HG02840 (cell line): Measurements from ENCODE around the gene PRKCG.

Experiments used
- ATAC-seq: cut with Tn5 transposase; IDR thresholded peaks from one replicate; pipeline ENCODE4 v1.9.1; 2021; ENCODE audit warnings: mild to moderate bottlenecking, moderate library complexity, moderate number of reproducible peaks; ENCODE audit not compliant: unreplicated experiment, low FRiP score

PRKCG gene

GRCh38 chr19:53896682-53897081 is 14.7 kb downstream of the PRKCG start:
- ATAC-seq = no peak

GRCh38 chr19:53897459-53897858 is 15.5 kb downstream of the PRKCG start:
- ATAC-seq = no peak

DNA sequence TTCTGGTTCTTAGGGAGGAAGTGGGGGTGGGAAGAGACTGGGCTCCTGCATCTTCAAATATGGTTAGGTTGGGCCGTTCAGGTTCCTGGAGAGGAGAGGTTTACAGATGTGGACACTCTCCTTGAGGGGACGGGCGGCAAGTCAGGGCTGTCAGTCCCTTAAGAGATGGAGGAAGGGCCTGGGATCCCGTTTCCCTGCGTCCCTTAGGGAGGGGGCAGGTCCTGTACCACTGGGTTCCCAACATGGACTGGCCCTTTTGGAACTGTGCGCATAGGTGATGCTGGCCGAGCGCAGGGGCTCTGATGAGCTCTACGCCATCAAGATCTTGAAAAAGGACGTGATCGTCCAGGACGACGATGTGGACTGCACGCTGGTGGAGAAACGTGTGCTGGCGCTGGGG is 16.2 kb downstream of the PRKCG start:
- no peak for ATAC-seq

- ATAC-seq = no peak
These were observed 16.8 kb downstream of the PRKCG start for GRCh38 chr19:53898636-53899341.

- ATAC-seq = no peak
These were observed 18.3 kb downstream of the PRKCG start for GRCh38 chr19:53900191-53900860.

DNA sequence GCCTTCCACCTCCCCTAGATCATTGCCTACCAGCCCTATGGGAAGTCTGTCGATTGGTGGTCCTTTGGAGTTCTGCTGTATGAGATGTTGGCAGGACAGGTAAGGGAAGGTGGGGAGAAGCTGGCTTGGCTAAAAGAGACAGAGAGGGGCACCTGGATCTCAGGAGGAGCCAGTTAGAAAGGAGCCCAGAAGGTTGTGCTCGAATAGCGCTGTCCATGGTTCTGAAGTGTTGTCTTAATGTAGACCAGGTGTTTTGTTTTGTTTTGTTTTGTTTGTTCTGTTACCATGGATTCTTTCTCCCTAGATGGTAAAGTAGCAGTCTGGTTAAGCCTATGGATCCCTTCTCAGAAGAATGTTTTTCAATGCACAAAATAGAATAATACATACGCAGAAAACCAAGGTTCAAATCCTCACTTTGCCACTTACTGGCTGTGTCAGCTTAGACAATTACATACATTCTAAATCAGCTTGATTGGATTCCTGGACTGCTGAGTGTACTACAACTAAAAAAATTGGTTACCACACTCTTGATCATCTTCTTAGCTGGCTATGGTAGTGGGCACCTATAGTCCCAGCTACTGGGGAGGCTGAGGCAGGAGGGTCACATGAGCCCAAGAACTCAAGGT is 21.2 kb downstream of the PRKCG start:
- ATAC-seq = no peak

GRCh38 chr19:53904909-53905308 is 22.9 kb downstream of the PRKCG start:
- no peak for ATAC-seq

GRCh38 chr19:53905787-53906186 is 23.8 kb downstream of the PRKCG start:
- no peak for ATAC-seq

DNA sequence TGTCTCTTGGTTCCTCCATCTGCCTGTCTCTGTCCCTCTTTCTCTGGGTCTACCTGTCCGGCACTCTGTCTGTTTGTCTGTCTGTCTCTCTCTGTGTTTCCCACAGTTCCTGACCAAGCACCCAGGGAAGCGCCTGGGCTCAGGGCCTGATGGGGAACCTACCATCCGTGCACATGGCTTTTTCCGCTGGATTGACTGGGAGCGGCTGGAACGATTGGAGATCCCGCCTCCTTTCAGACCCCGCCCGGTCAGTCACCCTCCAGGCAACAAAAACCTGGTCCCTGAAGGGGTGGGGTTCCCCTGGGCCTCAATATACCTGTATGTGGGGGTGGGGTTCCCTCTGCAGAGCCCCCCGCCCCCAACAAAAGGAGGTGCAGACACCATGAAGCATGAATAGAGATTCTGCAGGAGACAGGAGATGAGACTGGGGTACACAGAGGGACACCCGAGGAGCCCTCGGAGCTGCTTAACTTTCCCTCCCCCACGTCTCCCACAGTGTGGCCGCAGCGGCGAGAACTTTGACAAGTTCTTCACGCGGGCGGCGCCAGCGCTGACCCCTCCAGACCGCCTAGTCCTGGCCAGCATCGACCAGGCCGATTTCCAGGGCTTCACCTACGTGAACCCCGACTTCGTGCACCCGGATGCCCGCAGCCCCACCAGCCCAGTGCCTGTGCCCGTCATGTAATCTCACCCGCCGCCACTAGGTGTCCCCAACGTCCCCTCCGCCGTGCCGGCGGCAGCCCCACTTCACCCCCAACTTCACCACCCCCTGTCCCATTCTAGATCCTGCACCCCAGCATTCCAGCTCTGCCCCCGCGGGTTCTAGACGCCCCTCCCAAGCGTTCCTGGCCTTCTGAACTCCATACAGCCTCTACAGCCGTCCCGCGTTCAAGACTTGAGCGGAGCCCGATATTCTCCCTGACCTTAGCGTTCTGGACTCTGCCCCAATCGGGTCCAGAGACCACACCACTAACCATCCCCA is 24.5 kb downstream of the PRKCG start:
- ATAC-seq = no peak

DNA sequence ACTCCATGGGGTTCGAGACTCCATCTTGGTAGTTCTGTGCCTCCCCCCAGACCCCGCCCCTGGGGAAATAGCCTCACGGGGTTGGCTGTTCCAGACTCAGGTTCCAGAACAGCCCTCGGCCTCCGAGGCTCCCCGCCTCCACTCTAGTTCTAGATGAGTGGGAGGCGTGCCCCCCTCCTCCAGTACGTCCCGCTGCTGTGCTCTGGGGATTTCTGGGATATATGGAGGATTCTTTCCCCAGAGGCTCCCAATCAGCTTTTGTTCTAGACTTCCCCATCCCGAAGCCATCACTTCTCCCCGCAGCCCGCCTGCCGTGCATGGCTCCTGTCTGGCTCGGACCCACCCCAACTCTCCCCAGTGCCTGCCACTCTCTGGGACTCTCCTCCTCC is 25.2 kb downstream of the PRKCG start:
- no peak for ATAC-seq

DNA sequence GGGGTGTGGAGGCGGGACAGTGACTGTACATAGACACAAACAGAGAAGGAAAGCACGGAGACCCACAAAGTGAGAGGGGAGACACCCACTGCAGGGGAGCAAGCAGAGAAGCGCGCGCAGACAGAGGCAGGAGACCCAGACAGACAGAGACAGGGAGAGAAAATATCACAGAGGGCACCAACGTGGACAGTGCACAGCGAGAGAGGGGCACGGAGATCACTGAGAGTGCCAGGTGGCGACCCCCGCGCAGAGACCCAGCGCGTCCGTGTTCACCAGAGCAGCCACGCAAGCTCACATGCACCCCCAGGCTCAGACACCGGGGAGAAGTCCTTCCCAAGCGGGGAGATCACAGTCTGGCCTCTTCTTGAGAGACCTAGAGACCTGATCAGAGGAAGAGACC is 25.7 kb downstream of the PRKCG start:
- no peak for ATAC-seq

DNA sequence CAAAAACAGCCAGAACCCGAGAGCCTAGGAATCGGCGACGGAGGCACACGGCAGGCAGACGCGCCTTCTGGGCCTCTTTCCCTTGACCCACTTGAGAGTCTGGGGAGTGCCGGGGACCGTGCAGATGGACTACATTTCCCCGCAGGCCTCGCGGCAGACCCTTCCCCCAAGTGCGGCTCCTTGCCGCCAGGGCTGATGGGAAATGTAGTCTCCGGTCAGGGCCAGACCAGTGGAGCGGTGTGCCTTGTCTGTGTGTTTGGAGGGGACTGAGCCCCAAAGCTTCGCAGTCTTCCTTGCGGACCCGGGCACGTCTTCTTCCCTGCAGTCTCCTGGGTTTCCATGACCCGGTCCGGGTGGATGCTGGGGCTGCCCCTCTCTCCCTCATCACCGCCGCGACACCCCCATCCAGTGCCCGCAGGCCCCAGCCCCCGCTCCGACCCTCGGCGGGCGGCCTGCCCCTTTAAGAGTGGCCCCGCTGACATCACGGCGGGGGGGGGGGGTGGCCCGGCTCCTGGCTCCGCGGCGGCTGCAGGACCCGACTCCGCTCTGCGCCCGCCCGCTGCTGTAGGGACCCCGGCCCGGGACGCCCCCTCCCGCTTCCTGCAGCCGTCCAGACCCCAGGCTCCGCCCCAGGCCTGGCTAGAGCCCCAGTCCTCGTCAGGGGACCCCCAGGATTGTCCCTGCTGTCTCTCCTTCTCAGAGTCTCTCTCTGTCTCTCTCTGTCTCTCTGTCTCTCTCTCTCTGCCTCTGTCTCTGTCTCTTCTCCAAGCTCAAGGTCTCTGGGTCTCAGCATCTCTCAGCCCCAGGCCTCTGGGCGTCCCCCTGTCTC is 26.3 kb downstream of the PRKCG start:
- ATAC-seq = no peak

GRCh38 chr19:53908935-53909415 is 27.0 kb downstream of the PRKCG start, which contains the start of gene CACNG7:
CACNG7 (plus strand) TSS chr19:53909278; CDS start chr19:53912832, 3,554 bp downstream.
- no peak for ATAC-seq

DNA sequence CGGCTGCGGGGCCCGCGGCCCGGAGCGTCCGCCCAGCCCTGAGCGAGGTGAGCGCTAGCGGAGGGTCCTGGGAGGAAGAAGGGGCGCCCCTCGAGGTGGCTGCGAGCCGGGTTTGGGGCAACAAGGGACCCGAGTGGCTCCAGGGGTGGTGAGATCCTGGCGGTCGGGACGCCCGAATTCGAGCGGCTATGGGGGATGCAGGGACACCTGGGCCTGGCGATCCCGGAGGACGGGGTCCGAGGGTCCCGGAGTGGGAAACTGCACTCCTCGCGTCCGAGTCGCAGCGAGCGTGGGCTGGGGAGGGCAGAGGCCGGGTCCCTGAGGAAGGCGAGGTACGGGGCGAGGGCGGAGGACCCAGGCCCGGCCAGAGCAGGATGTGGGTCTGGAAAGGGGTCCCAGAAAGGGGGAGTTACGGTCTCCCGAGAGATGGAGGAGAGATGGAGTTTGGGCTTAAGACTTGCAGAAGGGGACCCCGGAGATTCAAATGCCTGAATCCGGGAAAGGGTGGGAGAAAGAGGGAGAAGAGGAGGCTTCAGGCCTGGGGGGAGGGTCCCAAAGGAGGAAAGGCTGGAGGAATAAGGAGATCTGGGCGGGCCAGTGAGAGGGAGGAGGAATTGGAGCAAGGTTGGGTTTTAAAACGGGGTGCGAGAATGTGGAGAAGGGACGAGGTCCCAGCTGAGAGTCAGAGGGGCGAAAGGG is 27.6 kb downstream of the PRKCG start:
- no peak for ATAC-seq

GRCh38 chr19:53910170-53910518 is 28.1 kb downstream of the PRKCG start:
- no peak for ATAC-seq

DNA sequence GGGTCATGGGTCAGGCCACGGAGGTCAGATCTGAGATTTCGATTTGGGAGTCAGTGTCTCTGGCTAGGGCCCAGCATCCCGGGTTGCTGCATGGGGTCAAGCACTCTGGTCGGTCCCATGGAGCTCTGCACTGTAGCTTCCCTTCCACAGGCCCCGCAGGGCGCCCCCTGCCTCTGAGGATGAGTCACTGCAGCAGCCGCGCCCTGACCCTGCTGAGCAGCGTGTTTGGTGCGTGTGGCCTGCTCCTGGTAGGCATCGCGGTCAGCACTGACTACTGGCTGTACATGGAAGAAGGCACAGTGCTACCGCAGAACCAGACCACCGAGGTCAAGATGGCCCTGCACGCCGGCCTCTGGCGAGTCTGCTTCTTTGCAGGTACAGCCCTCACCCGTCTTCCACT is 30.7 kb downstream of the PRKCG start:
- ATAC-seq = no peak

DNA sequence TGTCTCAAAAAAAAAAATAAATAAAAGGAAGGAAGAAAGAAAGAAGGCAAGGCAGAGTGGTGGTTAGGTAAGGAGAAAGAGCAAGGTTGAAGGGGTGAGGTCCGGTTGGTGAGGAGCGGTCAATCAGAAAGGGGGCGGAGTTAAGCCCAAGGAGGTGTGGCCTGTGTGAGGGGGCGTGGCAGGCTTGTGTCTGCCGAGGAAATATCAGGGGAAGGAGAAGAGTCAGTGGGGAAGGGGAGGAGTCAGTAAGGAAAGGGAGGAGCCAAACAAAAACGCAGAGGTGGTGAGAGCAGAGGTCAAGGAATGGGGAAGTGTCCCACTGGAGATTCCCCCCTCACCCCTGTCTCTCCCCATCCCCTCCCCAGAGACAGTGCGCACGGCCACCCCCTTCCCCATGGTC is 33.0 kb downstream of the PRKCG start:
- no peak for ATAC-seq

DNA sequence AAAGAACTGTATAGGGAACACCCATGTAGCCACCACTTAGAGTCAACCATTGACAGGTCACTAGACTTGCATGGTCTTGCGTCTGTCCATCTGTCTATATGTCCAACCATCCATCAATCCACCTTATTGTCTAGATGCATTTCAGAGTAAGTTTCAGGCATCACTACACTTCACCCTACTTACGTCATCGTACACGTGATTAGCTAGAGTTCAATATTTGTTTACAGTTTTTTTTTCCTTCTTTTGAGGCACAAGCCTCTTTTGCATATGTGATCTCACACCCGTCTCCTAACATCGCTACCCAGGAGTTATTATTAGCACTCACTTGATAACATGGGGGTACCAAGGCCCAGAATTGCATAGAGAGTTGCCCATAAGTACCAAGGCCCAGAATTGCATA is 34.0 kb downstream of the PRKCG start:
- no peak for ATAC-seq

GRCh38 chr19:53917356-53917755 is 35.4 kb downstream of the PRKCG start:
- no peak for ATAC-seq
